Jurkat, Clone E6-1 (cell line): Measurements from ENCODE around the gene KSR1.
"Not testable (repeated sequence)": the region's sequence is repeated elsewhere in the genome, so short reads cannot be mapped to it uniquely, and the experiment has no call there.

ENCODE experiments used
- DNase-seq: peaks from one replicate; pipeline ENCODE4 v3.0.0-alpha.2; 2011; ENCODE audit warnings: low read depth, low spot score
- H3K4me3 ChIP-seq: 2 replicates; pipeline ENCODE4 v1.5.1; 2011; ENCODE audit warnings: mild to moderate bottlenecking, low read length, control low read depth, moderate library complexity

The KSR1 gene

DNA sequence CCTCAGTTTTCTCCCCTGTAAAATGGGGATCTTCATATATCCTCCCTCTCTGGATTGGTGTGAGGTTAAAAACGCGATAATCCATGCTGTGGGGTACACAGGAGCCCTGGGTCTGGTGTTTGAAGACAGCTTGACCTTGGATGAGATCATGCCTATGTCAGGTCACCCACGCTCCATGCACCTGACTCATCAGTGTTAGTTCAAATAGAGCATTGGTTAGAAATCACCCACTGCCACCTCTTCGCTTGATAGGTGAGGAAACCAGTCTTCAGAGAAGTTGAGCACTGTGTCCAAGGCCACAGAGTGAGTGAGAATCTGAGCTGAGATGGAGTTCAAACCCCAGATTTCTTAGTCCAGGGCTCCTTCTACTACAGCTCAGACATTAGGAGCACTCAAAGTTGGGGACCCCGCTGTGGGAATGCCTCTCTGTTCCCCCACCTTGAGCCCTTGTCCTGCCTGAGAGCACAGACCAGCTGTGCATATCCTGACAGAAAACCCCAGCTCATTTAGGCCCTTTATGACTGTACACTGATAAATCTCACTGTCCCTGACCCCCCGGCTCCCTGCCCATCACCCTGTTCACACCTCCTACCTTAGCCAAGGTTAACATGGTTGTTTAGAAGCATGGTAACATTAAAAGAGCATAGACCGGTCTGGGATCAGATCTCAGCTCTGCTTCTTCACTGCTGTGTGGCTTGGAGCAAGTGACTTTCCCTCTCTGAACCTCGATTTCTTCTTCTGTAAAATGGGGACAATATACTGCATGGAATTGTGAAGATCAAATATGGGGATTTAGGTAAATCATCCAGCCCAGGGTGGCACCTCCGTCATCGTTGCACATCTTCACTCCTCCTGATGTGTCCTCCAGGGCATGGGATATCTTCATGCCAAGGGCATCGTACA is 152.3 kb downstream of the KSR1 start:
- H3K4me3 ChIP-seq, result no peak overlapping the region
- DNase-seq, result no peak

DNA sequence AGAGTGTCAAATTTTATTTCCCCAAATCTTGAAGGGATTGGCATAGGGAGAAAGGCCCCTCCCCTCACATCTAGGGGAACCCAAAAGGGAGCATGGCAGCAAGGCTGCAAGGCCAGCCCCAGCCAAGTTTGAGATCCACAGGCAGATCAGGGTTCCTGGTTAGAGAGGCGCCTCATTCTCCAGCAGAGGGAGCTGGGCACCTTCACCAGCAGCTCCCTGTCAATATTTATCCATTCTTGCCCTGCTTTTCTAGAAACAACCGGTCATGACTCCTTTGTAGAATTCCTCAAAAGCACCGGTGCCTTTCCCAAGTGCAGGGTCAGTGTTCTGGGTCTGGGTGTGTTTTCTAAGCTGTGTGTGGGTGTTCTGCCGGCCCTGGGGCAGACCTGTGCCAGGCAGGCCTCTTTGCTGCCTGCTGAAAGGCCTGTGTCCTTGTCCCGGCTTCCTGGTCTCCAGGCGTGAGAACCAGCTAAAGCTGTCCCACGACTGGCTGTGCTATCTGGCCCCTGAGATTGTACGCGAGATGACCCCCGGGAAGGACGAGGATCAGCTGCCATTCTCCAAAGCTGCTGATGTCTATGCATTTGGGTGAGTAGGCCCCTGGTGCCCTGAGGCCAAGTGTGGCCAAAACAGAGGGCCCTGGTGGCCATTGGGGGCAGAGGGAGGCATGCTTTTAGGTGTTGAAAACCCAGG is 153.5 kb downstream of the KSR1 start:
- H3K4me3 ChIP-seq, result no peak overlapping the region
- peak; percentile 47 for DNase-seq

DNA sequence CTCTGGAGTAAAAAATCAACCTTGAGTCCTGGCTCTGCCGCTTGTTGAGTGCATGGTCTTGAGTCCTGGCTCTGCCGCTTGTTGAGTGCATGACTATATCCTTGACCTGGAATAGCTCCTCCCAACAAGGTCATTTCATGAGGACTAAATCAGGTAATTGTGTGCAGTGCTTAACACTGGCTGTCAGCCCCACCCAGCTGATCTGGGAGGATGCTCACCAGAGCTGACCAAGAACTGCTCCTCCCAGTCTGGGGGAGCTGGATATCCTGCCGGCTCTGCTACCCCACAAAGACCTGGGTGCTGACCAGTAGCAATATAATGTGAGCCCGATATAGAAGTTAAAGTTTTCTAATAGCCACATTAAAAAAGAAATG is 154.0 kb downstream of the KSR1 start:
- DNase-seq, result no peak
- no peak overlapping the region for H3K4me3 ChIP-seq

DNA sequence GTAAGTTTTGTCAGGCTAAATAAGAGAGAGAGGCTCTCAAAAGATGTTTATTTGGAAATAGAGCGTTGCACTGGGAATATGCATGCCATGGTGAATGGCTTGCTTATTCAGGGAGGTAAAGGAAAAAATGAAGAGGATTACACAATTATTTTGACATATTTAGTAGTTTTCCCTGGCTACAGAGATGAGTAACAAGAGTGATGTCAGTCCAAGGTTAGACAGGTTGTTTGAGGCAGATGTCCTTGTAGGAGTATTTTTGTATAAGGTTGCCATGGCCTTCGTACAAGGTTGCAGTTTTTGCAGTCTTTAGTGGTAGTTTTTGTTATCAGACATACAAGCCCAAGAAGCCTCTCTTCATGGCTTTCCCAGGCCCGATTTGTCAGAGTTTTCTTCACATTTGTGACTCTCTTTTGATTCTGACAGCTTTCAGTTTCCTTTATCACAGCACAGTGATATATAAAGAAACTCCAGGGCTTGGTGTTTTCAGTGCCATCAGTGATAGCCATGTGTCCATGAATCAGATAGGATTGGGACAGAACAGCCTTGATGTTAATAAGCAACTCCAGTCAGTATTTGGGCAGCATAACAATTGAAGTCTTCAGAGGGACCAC is 156.0 kb downstream of the KSR1 start:
- no peak overlapping the region for H3K4me3 ChIP-seq
- DNase-seq, result no peak

GRCh38 chr17:27613433-27613832 is 157.2 kb downstream of the KSR1 start:
- no peak for DNase-seq

DNA sequence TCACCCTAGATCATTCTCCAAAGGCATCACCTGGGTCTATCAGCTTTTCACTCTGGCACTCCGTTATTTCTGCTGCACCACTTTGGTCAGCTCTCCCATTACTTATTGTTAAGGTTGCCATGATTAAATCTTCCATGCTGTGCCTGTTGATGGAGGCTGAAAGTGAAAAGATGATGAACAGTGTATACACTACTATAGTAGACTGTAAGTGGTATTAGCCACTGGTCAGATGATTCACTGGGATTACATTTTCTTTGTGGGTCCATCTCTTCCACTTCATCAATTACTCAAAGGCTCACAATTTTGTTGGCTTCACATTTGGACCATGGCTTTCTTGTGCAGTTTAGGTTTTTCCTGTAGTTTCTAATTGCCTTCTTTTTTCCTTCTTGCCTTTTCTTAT is 158.9 kb downstream of the KSR1 start:
- no peak for DNase-seq

More at GRCh38 chr17:27613433-27613832, 157.2 kb downstream of the KSR1 start:
- H3K4me3 ChIP-seq, result no peak overlapping the region

GRCh38 chr17:27616414-27616813 is 160.2 kb downstream of the KSR1 start:
- no peak overlapping the region for H3K4me3 ChIP-seq
- peak; percentile 46 for DNase-seq

More for the DNA sequence above, 158.9 kb downstream of the KSR1 start:
- H3K4me3 ChIP-seq, result no peak overlapping the region

- DNase-seq, result no peak
Observed at GRCh38 chr17:27618417-27618816, 162.2 kb downstream of the KSR1 start.

GRCh38 chr17:27620721-27621120 is 164.5 kb downstream of the KSR1 start:
- no peak for DNase-seq
- no peak overlapping the region for H3K4me3 ChIP-seq

More at GRCh38 chr17:27618417-27618816, 162.2 kb downstream of the KSR1 start:
- H3K4me3 ChIP-seq, result no peak overlapping the region

DNA sequence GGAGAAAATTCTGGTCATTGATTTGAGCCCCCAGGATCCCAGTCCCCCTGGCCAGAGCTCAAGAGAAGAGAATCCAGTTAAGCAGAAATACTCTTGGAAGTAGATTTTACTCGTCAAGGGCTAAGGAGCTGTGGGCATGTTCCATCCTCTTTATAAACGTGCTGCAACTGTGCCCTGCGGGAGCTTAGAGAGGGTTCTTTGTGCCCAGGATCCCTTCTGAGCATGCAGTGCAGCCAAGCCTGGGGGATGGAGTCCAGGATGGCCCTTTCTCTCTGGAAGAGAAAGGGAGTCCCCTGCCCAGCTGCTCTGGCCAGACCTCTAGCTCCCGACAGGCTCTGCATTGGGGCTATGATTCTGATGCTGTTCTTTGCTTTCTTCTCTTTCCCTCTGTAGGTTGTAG is 165.3 kb downstream of the KSR1 start:
- no peak for DNase-seq
- no peak overlapping the region for H3K4me3 ChIP-seq

DNA sequence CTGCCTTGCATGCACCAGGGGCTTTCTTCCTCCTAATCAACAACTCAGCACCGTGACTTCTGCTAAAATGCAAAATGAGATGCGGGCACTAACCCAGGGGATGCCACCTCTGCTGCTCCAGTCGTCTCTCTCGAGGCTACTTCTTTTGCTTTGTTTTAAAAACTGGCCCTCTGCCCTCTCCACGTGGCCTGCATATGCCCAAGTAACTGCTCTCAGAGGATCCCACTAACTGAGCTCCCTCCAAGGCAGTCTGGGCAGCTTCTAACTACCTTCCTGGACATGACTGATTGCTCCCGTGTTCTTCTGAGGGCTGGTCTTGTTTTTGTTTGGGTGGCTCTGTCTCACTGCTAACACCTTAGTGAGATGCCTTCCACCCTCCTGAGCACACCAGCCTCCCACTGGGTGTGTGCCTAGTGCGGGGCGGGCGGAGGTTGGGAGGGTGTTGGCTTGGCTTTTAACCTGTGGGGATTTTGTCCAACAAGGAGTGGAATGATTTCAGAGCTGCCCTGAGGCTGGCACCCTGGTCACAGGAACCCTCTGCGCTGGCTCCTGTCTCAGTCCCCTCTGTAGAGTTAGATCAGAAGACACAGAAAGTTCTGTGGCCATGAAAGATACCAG is 165.8 kb downstream of the KSR1 start:
- no peak for DNase-seq
- no peak overlapping the region for H3K4me3 ChIP-seq

DNA sequence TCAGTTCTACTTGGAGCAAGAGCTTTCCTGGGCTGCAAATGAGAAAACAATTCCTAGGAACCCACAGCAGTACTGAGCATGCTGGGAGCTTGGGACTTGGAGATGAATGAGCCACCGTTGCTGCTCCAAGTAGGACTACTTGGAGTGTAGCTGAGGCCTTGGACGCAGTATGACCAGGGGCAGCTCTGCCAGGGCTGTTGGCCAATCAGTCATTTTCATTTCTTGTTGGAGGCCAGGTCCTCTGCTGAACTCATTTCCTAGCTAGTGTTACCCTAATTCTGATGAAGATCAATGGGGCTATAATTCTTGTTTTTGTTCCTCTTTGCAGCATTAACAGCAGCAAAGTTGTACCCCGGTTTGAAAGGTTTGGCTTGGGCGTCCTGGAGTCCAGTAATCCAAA is 166.7 kb downstream of the KSR1 start:
- H3K4me3 ChIP-seq, result no peak overlapping the region
- no peak for DNase-seq

DNA sequence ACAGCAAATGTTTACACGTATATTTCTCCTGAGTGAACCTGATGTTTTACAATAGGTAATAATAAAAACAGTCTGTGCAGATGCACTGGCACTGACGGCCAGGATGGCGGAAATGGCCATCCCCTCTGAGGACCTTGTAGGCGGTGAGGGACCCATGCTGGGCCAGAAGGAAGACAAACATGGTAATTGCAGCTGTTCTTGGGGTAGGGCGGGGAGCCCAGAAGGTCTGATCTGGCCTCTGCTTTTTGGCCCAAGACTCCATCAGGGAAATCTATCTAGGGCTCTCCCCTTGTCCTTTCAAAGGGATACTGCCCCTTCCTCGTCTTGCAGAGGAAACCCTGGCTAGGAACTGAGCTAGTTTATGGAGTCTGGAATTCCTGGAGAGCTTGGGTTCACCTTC is 167.4 kb downstream of the KSR1 start:
- no peak overlapping the region for H3K4me3 ChIP-seq
- no peak for DNase-seq

DNA sequence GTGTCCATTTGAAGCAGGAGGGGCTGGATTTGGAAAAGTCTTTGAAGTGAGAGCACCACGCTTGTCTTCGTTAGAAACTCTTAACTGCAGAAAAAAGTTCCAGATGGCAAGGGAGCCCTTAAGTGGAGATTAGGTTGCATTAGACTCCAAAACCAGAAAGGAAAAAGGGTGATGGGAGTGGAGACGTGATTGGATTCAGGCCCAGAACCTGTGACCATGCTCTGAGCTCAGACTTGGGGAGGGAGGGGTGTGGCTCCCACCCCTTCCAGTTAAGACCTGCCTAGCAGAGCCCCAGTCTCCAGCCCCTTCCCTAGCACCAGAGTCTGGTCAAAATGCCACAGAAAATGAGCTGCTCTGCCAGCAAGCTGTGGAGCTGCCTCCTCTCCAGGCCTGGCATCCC is 168.3 kb downstream of the KSR1 start:
- no peak overlapping the region for H3K4me3 ChIP-seq
- DNase-seq, result no peak

GRCh38 chr17:27625856-27626255 is 169.6 kb downstream of the KSR1 start:
- DNase-seq, result no peak
- H3K4me3 ChIP-seq, result no peak overlapping the region

DNA sequence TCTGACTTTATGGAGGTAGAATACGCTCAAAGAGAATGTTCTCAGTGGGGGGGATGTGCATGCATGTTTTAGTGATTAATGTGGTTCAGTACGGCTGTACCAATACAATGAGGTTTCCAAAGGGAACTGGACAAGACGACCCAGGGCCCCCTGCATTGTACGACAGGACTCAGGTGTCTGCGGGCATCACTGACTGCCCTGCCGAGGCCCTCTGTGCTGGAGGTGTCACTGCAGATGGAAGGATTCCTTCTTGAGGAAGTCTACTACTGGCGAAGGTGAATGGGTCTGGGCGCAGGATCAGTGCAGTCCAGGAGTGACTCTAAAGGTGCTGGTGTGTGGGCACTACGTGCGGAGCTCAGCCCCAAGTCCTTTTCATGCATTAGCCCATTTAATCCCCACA is 171.3 kb downstream of the KSR1 start:
- no peak for DNase-seq
- no peak overlapping the region for H3K4me3 ChIP-seq

GRCh38 chr17:27628376-27628775 is 172.1 kb downstream of the KSR1 start:
- DNase-seq, result no peak
- H3K4me3 ChIP-seq, result no peak overlapping the region

DNA sequence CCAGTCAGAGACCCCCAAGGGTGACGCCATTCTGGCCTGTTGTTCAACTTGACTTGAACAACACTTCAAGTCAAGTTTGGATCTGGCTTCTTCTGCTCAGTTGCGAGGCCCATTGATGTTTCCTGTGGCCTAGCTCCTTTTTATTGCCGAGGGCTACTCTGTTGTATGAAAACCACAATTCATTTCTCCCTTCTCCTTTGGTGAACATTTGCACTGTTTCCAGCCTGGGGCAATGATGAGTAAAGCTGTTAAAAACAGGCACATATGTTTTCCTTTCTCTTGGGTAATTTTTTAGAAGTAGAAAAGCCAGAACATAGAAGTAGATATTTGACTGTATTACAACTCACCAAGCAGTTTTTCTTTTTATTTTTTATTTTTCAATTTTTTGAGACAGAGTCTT is 173.0 kb downstream of the KSR1 start:
- not testable (repeated sequence) for H3K4me3 ChIP-seq, DNase-seq

DNA sequence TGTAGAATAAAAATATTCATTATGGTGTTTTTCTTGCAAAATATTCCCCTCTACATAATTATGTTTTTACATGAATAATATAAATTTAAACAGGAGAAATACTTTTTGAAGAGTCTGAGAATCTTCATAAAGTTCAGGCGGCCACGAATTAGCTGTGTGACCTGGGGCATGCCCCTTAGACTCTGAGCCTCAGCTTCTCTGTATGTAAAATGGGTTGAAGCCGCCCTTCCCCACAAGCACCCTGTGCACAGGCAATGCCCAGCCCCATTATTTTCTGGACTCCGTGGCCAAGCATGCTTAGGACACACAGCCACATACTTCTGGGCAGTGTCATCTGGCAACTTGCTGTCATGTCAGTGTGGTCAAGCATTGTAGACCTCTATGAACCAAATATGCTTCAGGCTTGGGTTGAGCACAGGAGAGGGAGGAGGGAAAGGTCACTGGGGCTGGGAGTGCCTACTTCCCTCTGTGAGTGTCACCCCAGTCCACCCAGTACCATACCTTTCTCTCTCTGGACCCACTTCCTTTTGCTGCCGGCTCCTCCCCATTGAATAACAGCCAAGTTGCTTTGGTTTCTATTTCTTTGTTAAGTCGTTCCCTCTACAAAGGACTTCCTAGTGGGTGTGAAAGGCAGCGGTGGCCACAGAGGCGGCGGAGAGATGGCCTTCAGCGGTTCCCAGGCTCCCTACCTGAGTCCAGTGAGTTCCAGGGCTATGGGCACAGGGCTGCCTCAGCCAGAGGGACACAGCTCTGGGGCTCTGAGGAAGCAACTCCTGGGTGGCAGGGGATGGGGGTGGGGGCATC is 174.6 kb downstream of the KSR1 start, which contains the start of gene LGALS9:
LGALS9 (plus strand) TSS at position 582 of the 804 bp plus-strand sequence; CDS start at position 660, 78 bp downstream.
- DNase-seq, result peak; percentile 54
- peak within 1 kb of the TSS; percentile 90 for H3K4me3 ChIP-seq
